Calu3 (cell line): Measurements from ENCODE around the gene ZFC3H1. TPM values are rescaled to one million over a fixed set of nuclear protein-coding genes. Genes with fewer than 3 reads are reported as not detected.

Experiments
- BruUV-seq: library from RNA; stranded (reverse); fragments of 400-500 nt; replicated peaks from 2 replicates; lab custom pipeline; 2021; lab: Mats Ljungman, UMichigan
- CTCF ChIA-PET: fragments of 300-600 bp; sonication (Branson Sonifier 250); formaldehyde crosslinking; loops from one replicate; lab custom pipeline; 2022; ENCODE audit warnings: antibody characterized with exemption; lab: Charles Lee
- DNase-seq: peaks from one replicate; pipeline ENCODE4 v3.0.0; 2022
- H3K27ac Mint-ChIP-seq: one replicate; pipeline ENCODE4 v1.8.0; 2022; ENCODE audit warnings: mixed read lengths; ENCODE audit not compliant: unreplicated experiment
- H3K27me3 Mint-ChIP-seq: one replicate; pipeline ENCODE4 v1.8.0; 2022; ENCODE audit warnings: mixed read lengths; ENCODE audit not compliant: unreplicated experiment
- H3K36me3 Mint-ChIP-seq: one replicate; pipeline ENCODE4 v1.8.0; 2022; ENCODE audit warnings: mild to moderate bottlenecking, moderate library complexity, mixed read lengths; ENCODE audit not compliant: insufficient read depth, unreplicated experiment
- H3K4me1 Mint-ChIP-seq: one replicate; pipeline ENCODE4 v1.8.0; 2022; ENCODE audit warnings: mild to moderate bottlenecking, low read depth, mixed read lengths; ENCODE audit not compliant: unreplicated experiment
- H3K4me3 Mint-ChIP-seq: one replicate; pipeline ENCODE4 v1.8.0; 2022; ENCODE audit warnings: mild to moderate bottlenecking, low read depth, moderate library complexity, mixed read lengths; ENCODE audit not compliant: unreplicated experiment
- H3K9me3 Mint-ChIP-seq: one replicate; pipeline ENCODE4 v1.8.0; 2022; ENCODE audit warnings: low read depth, mixed read lengths; ENCODE audit not compliant: unreplicated experiment
- CTCF ChIP-seq: fragments of 200-600 bp; IDR thresholded peaks from one replicate; pipeline ENCODE4 v1.8.0; 2022; ENCODE audit warnings: antibody characterized with exemption; ENCODE audit not compliant: unreplicated experiment
- intact Hi-C: fragments of 100-400 bp; cut with micrococcal nuclease; formaldehyde crosslinking; loops from one replicate; pipeline ENCODE4 v1.10.0; 2022; ENCODE audit not compliant: unreplicated experiment
- total RNA-seq: library from RNA; stranded (reverse); gene quantifications from 2 replicates; pipeline ENCODE4 v1.2.3, GENCODE V29; 2022

ZFC3H1 gene
- total RNA-seq, 1 experiment from 2014 or later, result 66.6 TPM

GRCh38 chr12:71592841-71593240 is 70.8 kb downstream of the ZFC3H1 start:
- no peak overlapping the region for H3K27ac Mint-ChIP-seq
- no peak overlapping the region for H3K4me3 Mint-ChIP-seq
- CTCF ChIA-PET, result no interaction called here
- BruUV-seq, result no TSS peak
- peaks cover 11% of the 10 kb centered on the region for H3K4me1 Mint-ChIP-seq
- H3K9me3 Mint-ChIP-seq, result no peaks in the 10 kb centered on the region
- no peak for TF ChIP-seq CTCF
- H3K27me3 Mint-ChIP-seq, result no peaks in the 10 kb centered on the region
- DNase-seq, result no peak
- intact Hi-C loops, result no loop called here
- peaks cover 7% of the 10 kb centered on the region for H3K36me3 Mint-ChIP-seq

- H3K4me3 Mint-ChIP-seq, result no peak overlapping the region
Observed at GRCh38 chr12:71591601-71592000, 72.0 kb downstream of the ZFC3H1 start.

DNA sequence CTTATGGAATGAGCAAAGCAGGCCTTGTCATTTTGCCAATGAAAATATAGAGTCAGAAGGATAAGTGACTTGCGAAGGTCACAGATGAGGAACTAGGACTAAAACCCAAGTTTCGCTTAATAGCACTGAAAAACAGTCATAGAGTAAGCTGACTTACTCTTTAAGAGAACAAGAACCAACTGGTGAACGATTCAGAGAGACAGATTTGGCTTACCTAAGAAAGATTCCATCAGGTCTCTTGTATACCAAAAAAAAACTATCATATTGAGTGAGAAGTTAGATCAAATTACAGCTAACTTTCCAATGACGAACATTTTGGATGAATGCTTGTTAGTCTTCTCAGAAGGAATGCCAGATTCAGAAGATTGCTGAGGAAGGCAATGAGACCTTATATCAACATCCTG is 74.2 kb downstream of the ZFC3H1 start:
- DNase-seq, result no peak
- Mint-ChIP-seq H3K27me3 (peaks cover 6% of the 10 kb centered on the region), H3K4me3 (no peak overlapping the region), H3K36me3 (peaks cover 6% of the 10 kb centered on the region), H3K27ac (no peak overlapping the region), H3K9me3 (no peaks in the 10 kb centered on the region), H3K4me1 (peaks cover 7% of the 10 kb centered on the region)
- CTCF ChIA-PET, result no interaction called here
- intact Hi-C loops, result no loop called here
- TF ChIP-seq CTCF, result no peak
- BruUV-seq, result no TSS peak

More at GRCh38 chr12:71591601-71592000, 72.0 kb downstream of the ZFC3H1 start:
- Mint-ChIP-seq H3K36me3 (peaks cover 7% of the 10 kb centered on the region), H3K27me3 (no peaks in the 10 kb centered on the region), H3K4me1 (peaks cover 11% of the 10 kb centered on the region), H3K9me3 (no peaks in the 10 kb centered on the region), H3K27ac (no peak overlapping the region)
- no peak for DNase-seq
- intact Hi-C loops, result no loop called here
- TF ChIP-seq CTCF, result no peak
- no TSS peak for BruUV-seq
- CTCF ChIA-PET, result no interaction called here

DNA sequence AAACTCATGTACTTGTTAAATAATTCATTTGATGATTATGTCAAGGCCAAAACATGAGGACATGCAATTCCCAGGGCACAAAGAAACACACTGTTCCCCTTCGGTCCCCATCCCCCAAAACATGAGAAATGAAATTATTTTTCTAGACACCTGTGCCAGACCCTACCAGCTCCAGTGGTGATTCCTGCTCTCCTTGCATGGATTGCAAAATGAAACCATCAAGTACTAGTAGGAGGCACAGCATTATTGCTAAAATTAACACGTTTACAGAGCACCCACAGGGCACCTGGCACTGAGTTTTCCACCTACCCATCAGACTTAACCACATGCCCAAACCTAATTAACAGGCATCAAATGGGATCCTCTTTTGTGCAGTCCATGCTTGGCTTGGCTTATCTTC is 76.6 kb downstream of the ZFC3H1 start:
- Mint-ChIP-seq H3K27ac (no peak overlapping the region), H3K4me1 (no peaks in the 10 kb centered on the region), H3K36me3 (no peaks in the 10 kb centered on the region), H3K4me3 (no peak overlapping the region), H3K27me3 (peaks cover 17% of the 10 kb centered on the region), H3K9me3 (no peaks in the 10 kb centered on the region)
- no TSS peak for BruUV-seq
- CTCF ChIA-PET, result no interaction called here
- DNase-seq, result no peak
- intact Hi-C loops, result no loop called here
- TF ChIP-seq CTCF, result no peak
